ENCODE measurements around the gene UVRAG. TPM values are rescaled to one million over a fixed set of nuclear protein-coding genes. Genes with fewer than 3 reads are reported as not detected.
A peak's percentile ranks its signal among the peaks of the same experiment; 100 is the strongest.

The UVRAG gene
- total and polyA plus RNA-seq, 7 donors, result 6.2 to 16.8 (median 13.6) TPM

GRCh38 chr11:76030968-76031590 lies 216.1 kb downstream of the UVRAG start:
- Histone ChIP-seq H3K27me3 (ENCODE audit: insufficient read depth in 3 of 3, low read length in 2 of 3) (no peaks in the 10 kb centered on the region), H3K27ac (no peak overlapping the region), H3K4me3 (no peak overlapping the region), H3K4me1 (no peaks in the 10 kb centered on the region), H3K9me3 (no peaks in the 10 kb centered on the region), H3K36me3 (ENCODE audit: insufficient read depth in 1 of 2, low read depth in 1 of 2) (no peaks in the 10 kb centered on the region)
- 75 to 82% (median 80%) methylated on average over 1 of the region's 1 CpG for WGBS, 3 donors
- TF ChIP-seq CTCF (IDR thresholded peaks at IDR 0.05), result no peak
- intact Hi-C loops (cut with DNase I), result no loop called here
- ATAC-seq, result peak in 1 of 4 donors; percentile 56
- DNase-seq, result no peak

GRCh38 chr11:76033699-76034098 lies 218.7 kb downstream of the UVRAG start:
- H3K36me3 ChIP-seq (ENCODE audit: insufficient read depth in 1 of 2, low read depth in 1 of 2), result no peaks in the 10 kb centered on the region
- no peaks in the 10 kb centered on the region for H3K4me1 ChIP-seq
- ATAC-seq, result no peak
- H3K27me3 ChIP-seq (ENCODE audit: insufficient read depth in 3 of 3, low read length in 2 of 3), result no peaks in the 10 kb centered on the region
- no peak overlapping the region for H3K27ac ChIP-seq
- H3K4me3 ChIP-seq, result no peak overlapping the region
- intact Hi-C loops (cut with DNase I), result no loop called here
- TF ChIP-seq CTCF (IDR thresholded peaks at IDR 0.05), result no peak
- H3K9me3 ChIP-seq, result no peaks in the 10 kb centered on the region
- DNase-seq, result no peak

GRCh38 chr11:76035020-76035419 lies 220.0 kb downstream of the UVRAG start:
- Histone ChIP-seq H3K36me3 (ENCODE audit: insufficient read depth in 1 of 2, low read depth in 1 of 2) (no peaks in the 10 kb centered on the region), H3K27ac (no peak overlapping the region), H3K9me3 (no peaks in the 10 kb centered on the region), H3K4me3 (no peak overlapping the region), H3K27me3 (ENCODE audit: insufficient read depth in 3 of 3, low read length in 2 of 3) (no peaks in the 10 kb centered on the region), H3K4me1 (no peaks in the 10 kb centered on the region)
- WGBS, 3 donors, result 97 to 98% (median 98%) methylated on average over 2 of the region's 2 CpGs
- ATAC-seq, result no peak
- DNase-seq, result no peak
- intact Hi-C loops (cut with DNase I), result no loop called here
- TF ChIP-seq CTCF (IDR thresholded peaks at IDR 0.05), result no peak

- no peaks in the 10 kb centered on the region for H3K27me3 ChIP-seq (ENCODE audit: insufficient read depth in 3 of 3, low read length in 2 of 3)
- H3K4me3 ChIP-seq, result no peak overlapping the region
- no peaks in the 10 kb centered on the region for H3K36me3 ChIP-seq (ENCODE audit: insufficient read depth in 1 of 2, low read depth in 1 of 2)
- ATAC-seq (no peak), DNase-seq (no peak)
- no peak overlapping the region for H3K27ac ChIP-seq
- H3K4me1 ChIP-seq, result no peaks in the 10 kb centered on the region
- no peaks in the 10 kb centered on the region for H3K9me3 ChIP-seq
- intact Hi-C loops (cut with DNase I), result no loop called here
- TF ChIP-seq CTCF (IDR thresholded peaks at IDR 0.05), result no peak
Observed at GRCh38 chr11:76038608-76039007, 223.6 kb downstream of the UVRAG start.

- no peaks in the 10 kb centered on the region for H3K27me3 ChIP-seq (ENCODE audit: insufficient read depth in 3 of 3, low read length in 2 of 3)
- TF ChIP-seq CTCF (IDR thresholded peaks at IDR 0.05), result no peak
- H3K36me3 ChIP-seq (ENCODE audit: insufficient read depth in 1 of 2, low read depth in 1 of 2), result no peaks in the 10 kb centered on the region
- no peak for DNase-seq
- H3K4me1 ChIP-seq, result no peaks in the 10 kb centered on the region
- no peak overlapping the region for H3K27ac ChIP-seq
- no peak for ATAC-seq
- H3K9me3 ChIP-seq, result no peaks in the 10 kb centered on the region
- H3K4me3 ChIP-seq, result no peak overlapping the region
- intact Hi-C loops (cut with DNase I), result no loop called here
- 95% methylated on average over 3 of the region's 3 CpGs for WGBS, 3 donors
Observed at GRCh38 chr11:76041208-76041607, 226.2 kb downstream of the UVRAG start.
